IMR-90 (cell line): ENCODE measurements around the gene EP300.

Source experiments
- CHD1 ChIP-seq: IDR thresholded peaks from 2 replicates; pipeline ENCODE4 v1.6.1; 2012; ENCODE audit warnings: low read depth, low read length, improper control_type of control experiment
- FOS ChIP-seq: fragments of 150-350 bp; IDR thresholded peaks from 2 replicates; pipeline ENCODE4 v1.6.1; 2016; ENCODE audit warnings: low read depth, low read length
- POLR2A ChIP-seq: IDR thresholded peaks from 2 replicates; pipeline ENCODE4 v1.6.1; 2012; ENCODE audit warnings: mild to moderate bottlenecking, low read depth, low read length
- RAD21 ChIP-seq: IDR thresholded peaks from 2 replicates; pipeline ENCODE4 v1.6.1; 2012; ENCODE audit warnings: low read length, improper control_type of control experiment
- RCOR1 ChIP-seq: IDR thresholded peaks from 2 replicates; pipeline ENCODE4 v1.6.1; 2012; ENCODE audit warnings: mild to moderate bottlenecking, low read length, improper control_type of control experiment; ENCODE audit not compliant: insufficient replicate concordance
- SMC3 ChIP-seq: fragments of 150-350 bp; IDR thresholded peaks from 2 replicates; pipeline ENCODE4 v1.6.1; 2016; ENCODE audit warnings: low read depth, mild to moderate bottlenecking, antibody characterized with exemption, low read length, moderate library complexity
- TF ChIP-seq, protein P1 (sequence below): conservative IDR thresholded peaks from 2 replicates; pipeline ENCODE4 v1.5.1; 2012; ENCODE audit warnings: mild to moderate bottlenecking, low read depth, low read length, improper control_type of control experiment

DNA sequence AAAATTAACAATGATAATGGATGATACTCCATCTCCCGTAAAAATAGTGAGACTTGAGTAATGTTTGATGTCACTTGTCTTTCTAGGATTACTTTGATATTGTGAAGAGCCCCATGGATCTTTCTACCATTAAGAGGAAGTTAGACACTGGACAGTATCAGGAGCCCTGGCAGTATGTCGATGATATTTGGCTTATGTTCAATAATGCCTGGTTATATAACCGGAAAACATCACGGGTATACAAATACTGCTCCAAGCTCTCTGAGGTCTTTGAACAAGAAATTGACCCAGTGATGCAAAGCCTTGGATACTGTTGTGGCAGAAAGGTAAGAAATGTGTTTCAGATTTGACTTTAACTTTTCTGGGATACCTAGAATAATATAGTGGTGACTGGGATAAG is 64.7 kb downstream of the EP300 start:
- TF ChIP-seq, protein P1, sequence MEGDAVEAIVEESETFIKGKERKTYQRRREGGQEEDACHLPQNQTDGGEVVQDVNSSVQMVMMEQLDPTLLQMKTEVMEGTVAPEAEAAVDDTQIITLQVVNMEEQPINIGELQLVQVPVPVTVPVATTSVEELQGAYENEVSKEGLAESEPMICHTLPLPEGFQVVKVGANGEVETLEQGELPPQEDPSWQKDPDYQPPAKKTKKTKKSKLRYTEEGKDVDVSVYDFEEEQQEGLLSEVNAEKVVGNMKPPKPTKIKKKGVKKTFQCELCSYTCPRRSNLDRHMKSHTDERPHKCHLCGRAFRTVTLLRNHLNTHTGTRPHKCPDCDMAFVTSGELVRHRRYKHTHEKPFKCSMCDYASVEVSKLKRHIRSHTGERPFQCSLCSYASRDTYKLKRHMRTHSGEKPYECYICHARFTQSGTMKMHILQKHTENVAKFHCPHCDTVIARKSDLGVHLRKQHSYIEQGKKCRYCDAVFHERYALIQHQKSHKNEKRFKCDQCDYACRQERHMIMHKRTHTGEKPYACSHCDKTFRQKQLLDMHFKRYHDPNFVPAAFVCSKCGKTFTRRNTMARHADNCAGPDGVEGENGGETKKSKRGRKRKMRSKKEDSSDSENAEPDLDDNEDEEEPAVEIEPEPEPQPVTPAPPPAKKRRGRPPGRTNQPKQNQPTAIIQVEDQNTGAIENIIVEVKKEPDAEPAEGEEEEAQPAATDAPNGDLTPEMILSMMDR = no peak
- TF ChIP-seq POLR2A (no peak), SMC3 (no peak), FOS (no peak), RCOR1 (no peak), CHD1 (no peak), RAD21 (no peak)
